Spinal cord (tissue), 10 donors: ENCODE measurements around the gene FNTB. TPM values are rescaled to one million over a fixed set of nuclear protein-coding genes. Genes with fewer than 3 reads are reported as not detected.
A peak's percentile ranks its signal among the peaks of the same experiment; 100 is the strongest.

Source experiments
- DNase-seq, 6 donors: peaks; one replicate each; pipeline versions ENCODE4 v3.0.0 to v3.0.0-alpha.2; 2013 to 2015; ENCODE audit warnings: low spot score in 6 of 6, low read depth in 4 of 6
- H3K27ac ChIP-seq: one replicate; pipeline ENCODE4 v1.5.1; 2013; ENCODE audit warnings: low read depth, low read length, control low read depth
- H3K27me3 ChIP-seq: one replicate; pipeline ENCODE4 v1.6.1; 2013; ENCODE audit warnings: low read length; ENCODE audit not compliant: control insufficient read depth, insufficient read depth
- H3K36me3 ChIP-seq: one replicate; pipeline ENCODE4 v1.6.1; 2013; ENCODE audit warnings: low read length; ENCODE audit not compliant: control insufficient read depth, insufficient read depth
- H3K4me1 ChIP-seq: one replicate; pipeline ENCODE4 v1.6.1; 2013; ENCODE audit warnings: low read length; ENCODE audit not compliant: control insufficient read depth, insufficient read depth
- H3K4me3 ChIP-seq: one replicate; pipeline ENCODE4 v1.5.1; 2013; ENCODE audit warnings: low read depth, low read length, control low read depth
- H3K9me3 ChIP-seq: one replicate; pipeline ENCODE4 v1.6.1; 2013; ENCODE audit warnings: low read length; ENCODE audit not compliant: control insufficient read depth, insufficient read depth
- WGBS: methylation state at CpG from one replicate; pipeline ENCODE4 v1.1.5; 2013; ENCODE audit warnings: missing lambda C conversion rate; ENCODE audit not compliant: insufficient coverage; 5-methylcytosine and 5-hydroxymethylcytosine counted together
- polyA plus RNA-seq, 2 donors: library from polyadenylated mRNA; unstranded; fragments of 120-200 nt; gene quantifications; one replicate each; pipeline ENCODE4 v1.2.1, GENCODE V29; 2013; ENCODE audit not compliant: insufficient read length in 2 of 2
- total RNA-seq, 2 donors: library from RNA; depleted of rRNA in 1 of 2; stranded (reverse); fragments of 120-200 nt in 1 of 2; fragments of >200 nt in 1 of 2; gene quantifications; one replicate each; pipeline versions ENCODE4 v1.2.3 to v1.2.4, GENCODE V29; 2013 to 2014
- donor health status: healthy.

The FNTB gene
- total and polyA plus RNA-seq, 4 donors = 20.9 to 66.9 (median 43.2) TPM

DNA sequence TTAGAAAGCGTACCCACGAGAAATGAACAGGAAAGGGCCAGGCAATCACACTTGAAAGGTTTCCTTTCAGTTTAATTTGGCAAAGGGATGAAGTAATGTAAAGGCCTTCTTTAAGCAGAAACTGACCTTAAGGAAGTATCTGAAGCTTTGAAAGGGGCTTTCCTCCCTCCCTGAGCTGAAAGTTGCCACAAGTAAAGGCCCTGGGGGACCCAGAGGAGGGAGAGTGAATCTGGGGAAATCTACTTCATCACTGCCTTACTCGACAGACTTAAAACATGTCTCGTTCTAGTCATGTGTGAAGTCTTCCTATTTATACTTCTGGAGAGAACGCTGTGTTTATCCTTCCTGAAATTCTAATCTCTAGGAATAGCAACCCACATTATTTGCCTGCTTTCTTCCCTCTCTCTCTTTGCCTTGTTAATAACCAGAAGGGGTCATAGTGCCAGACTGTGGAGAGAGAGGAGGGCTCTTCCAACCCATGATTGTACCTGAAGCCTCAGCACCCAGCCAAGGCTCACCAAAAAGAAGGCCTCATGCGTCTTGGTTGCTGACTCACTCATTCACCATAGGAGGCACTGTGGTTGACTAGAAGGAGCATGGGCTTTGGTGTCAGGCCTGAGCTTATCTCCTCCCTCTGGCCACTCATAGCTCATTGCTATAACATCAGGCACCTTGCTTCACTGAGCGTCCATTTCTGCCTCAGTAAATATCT, 33.9 kb upstream of the FNTB start:
- H3K27ac ChIP-seq = no peak overlapping the region
- peaks cover 8% of the 10 kb centered on the region for H3K4me1 ChIP-seq
- H3K4me3 ChIP-seq = no peak overlapping the region
- no peaks in the 10 kb centered on the region for H3K9me3 ChIP-seq
- 92% methylated on average over 4 of the region's 7 CpGs for WGBS
- no peaks in the 10 kb centered on the region for H3K27me3 ChIP-seq
- DNase-seq = no peak
- peaks cover 49% of the 10 kb centered on the region for H3K36me3 ChIP-seq

DNA sequence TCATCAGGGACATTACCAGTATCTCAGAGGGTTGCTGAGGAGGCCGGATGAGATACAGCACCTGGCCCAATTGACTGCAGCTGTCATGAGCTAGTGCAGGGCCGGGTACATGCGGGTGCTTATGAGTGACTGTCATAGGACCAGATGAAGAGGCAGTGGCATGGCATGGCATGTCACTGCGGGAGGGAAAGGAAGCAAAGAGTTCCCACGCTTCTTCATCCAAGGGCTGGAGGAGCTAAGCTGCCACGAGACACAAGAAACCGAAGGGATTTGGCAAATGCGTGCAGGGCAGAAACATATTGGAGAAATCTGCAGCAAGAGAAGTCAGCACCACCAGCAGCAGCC, 33.4 kb upstream of the FNTB start:
- Histone ChIP-seq H3K9me3 (no peaks in the 10 kb centered on the region), H3K4me1 (peaks cover 3% of the 10 kb centered on the region), H3K27me3 (no peaks in the 10 kb centered on the region), H3K27ac (no peak overlapping the region), H3K36me3 (peaks cover 48% of the 10 kb centered on the region), H3K4me3 (no peak overlapping the region)
- 93% methylated on average over 8 of the region's 8 CpGs for WGBS
- no peak for DNase-seq

DNA sequence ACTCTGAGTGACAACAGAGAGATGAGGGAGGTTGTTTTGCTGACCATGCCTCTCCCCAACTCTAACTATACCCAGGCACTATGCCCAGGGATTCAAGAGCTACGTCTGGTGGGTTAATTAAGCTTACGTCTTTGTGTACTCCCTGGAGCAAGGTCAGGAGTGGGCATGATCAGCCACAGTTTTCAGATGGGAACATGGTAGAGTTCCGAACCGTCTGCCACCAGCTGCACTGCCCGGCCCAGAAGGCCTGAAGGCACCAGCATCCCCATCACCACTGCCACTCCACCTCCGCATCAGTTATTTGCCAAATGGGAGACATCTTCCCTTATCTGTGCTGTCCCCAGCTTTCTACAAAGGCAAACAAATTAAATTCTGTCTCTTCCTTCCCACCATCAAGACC, 33.0 kb upstream of the FNTB start:
- Histone ChIP-seq H3K36me3 (peaks cover 44% of the 10 kb centered on the region), H3K4me1 (no peaks in the 10 kb centered on the region), H3K27ac (no peak overlapping the region), H3K27me3 (no peaks in the 10 kb centered on the region), H3K9me3 (no peaks in the 10 kb centered on the region), H3K4me3 (no peak overlapping the region)
- DNase-seq = no peak
- 68% methylated on average over 6 of the region's 6 CpGs for whole genome bisulfite sequencing

DNA sequence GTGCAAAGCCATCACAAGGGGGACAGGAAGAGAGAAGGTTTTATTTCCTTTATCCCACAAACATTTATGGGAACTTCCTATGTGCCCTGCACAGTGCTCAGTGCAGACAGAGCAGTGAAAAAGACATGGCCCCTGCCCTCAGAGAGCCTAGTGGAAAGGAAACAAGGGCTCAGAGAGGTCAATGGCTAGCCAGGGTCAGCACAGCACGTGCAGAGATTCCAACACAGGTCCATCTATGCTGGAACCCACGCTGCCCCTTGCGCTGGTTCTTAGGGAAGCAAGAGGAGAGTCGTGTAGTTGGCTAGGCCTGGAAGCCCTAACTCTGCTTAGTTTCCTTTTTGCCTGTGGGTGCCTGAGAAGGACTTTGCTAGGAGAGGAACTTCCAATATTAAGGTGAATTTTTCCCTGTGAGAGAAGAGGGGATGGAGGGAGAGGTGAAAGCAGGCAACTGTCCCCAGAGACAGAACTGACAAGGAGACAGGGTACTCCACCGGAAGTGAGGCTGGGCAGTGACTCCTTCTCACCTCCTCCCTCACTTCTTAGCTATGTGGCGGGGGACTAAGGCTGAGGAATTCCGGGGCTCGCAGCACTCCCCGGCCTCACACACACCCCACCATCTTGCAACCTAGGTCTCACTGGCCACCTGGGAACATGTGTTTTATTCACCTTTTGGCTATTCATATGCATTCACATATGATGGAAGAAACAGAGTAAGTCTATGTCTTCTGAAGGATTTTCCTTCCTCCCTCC, 32.0 kb upstream of the FNTB start:
- Histone ChIP-seq H3K27ac (no peak overlapping the region), H3K36me3 (peaks cover 42% of the 10 kb centered on the region), H3K4me1 (no peaks in the 10 kb centered on the region), H3K4me3 (no peak overlapping the region), H3K27me3 (no peaks in the 10 kb centered on the region), H3K9me3 (no peaks in the 10 kb centered on the region)
- no peak for DNase-seq
- WGBS = 89% methylated on average over 6 of the region's 9 CpGs

DNA sequence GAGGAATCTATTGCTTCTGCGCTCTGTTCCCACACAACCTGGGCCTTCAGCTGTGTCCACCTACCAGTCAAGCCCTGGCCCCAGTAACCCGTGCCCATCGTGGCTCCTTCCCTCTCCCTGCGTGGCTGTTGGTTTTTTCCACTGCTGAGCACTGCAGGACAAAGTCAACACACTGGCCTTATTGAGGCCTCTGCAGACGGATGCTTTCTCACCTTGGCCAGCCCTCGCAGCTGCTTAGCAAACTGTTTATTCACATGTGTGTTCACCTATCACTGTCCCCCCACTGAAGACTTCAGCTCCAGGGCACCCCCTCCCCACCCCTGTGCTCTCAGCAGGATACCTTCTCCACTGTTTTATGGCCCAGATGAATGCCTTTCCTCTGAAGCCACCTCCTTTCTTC, 31.4 kb upstream of the FNTB start:
- H3K4me3 ChIP-seq = no peak overlapping the region
- no peak for DNase-seq
- H3K27me3 ChIP-seq = no peaks in the 10 kb centered on the region
- H3K4me1 ChIP-seq = no peaks in the 10 kb centered on the region
- H3K9me3 ChIP-seq = no peaks in the 10 kb centered on the region
- H3K27ac ChIP-seq = no peak overlapping the region
- peaks cover 37% of the 10 kb centered on the region for H3K36me3 ChIP-seq
- WGBS = 43% methylated on average over 6 of the region's 6 CpGs

DNA sequence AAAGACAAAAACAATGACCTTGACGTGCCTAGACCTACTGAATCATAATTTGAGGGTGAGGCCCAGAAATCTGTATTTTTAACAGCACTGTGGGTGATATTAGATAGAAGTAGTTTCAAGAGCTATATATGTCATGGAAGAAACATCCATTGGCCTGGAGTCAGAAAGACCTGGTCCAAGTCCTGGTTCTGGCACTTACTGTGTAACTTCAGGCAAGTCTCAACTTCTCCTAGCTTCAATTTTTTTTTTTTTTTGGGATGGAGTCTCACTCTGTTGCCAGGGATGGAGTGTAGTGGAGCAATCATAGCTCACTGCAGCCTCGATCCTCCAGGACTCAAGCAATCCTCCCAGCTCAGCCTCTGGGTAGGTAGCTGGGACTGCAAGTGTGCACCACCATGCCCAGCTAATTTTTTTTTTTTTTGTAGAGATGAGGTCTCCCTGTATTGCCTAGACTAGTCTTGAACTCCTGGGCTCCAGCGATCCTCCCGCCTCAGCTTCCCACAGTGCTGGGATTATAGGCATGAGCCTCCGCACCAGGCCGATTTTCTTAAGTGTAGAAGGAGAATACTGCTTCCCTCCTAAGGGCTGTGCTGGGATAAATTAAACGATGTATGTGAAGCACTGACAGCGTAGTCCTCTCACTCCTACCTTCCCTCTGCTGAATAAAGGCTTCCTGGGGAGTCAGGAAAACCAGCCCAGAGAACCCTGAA, 29.8 kb upstream of the FNTB start:
- no peak for DNase-seq
- H3K9me3 ChIP-seq = no peaks in the 10 kb centered on the region
- WGBS = 70% methylated on average over 3 of the region's 8 CpGs
- H3K27me3 ChIP-seq = no peaks in the 10 kb centered on the region
- peaks cover 21% of the 10 kb centered on the region for H3K36me3 ChIP-seq
- peaks cover 9% of the 10 kb centered on the region for H3K4me1 ChIP-seq
- H3K4me3 ChIP-seq = no peak overlapping the region
- no peak overlapping the region for H3K27ac ChIP-seq

DNA sequence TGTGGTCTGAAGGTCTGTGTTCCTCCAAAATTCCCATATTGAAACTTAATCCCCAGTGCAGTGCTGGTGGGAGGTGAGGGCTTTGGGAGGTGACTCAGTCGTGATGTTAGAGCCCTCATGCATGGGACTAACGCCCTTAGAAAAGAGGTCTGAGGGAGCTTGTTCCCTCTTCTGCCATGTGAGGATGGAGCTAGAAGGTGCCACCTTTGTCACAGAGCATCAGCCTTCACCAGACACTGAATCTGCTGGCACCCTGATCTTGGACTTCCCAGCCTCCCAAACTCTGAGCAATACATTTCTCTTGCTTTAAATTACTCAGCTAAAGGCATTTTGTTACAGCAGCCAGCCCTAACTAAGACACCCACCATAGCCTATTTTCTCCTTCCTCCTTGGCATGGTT, 28.5 kb upstream of the FNTB start:
- no peak overlapping the region for H3K4me3 ChIP-seq
- DNase-seq = no peak
- peaks cover 21% of the 10 kb centered on the region for H3K36me3 ChIP-seq
- H3K27ac ChIP-seq = no peak overlapping the region
- peaks cover 9% of the 10 kb centered on the region for H3K4me1 ChIP-seq
- no peaks in the 10 kb centered on the region for H3K27me3 ChIP-seq
- no peaks in the 10 kb centered on the region for H3K9me3 ChIP-seq
- 100% methylated on average over 1 of the region's 2 CpGs for WGBS

DNA sequence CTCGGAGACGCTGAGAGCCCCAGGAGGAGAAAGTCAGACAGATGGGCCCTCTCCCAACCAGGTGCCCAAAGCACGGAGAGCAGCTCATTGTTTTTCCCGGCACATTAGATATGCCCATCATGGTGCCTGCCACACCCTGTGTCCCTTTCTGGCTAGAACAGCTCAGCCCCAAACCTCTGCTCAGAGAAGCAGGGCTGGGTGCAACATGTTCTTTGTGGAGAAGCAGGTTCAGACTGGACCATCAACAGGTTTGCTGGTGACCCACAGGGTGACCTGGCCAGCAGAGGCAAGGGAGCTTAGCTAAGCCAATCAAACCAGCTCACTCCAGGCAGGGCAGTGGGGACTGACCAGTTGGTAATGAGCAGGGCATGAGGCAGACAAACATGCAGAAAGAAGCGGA, 28.0 kb upstream of the FNTB start:
- WGBS = 66% methylated on average over 5 of the region's 5 CpGs
- peaks cover 26% of the 10 kb centered on the region for H3K36me3 ChIP-seq
- no peak overlapping the region for H3K4me3 ChIP-seq
- no peaks in the 10 kb centered on the region for H3K27me3 ChIP-seq
- H3K27ac ChIP-seq = no peak overlapping the region
- peaks cover 9% of the 10 kb centered on the region for H3K4me1 ChIP-seq
- DNase-seq = no peak
- H3K9me3 ChIP-seq = no peaks in the 10 kb centered on the region

DNA sequence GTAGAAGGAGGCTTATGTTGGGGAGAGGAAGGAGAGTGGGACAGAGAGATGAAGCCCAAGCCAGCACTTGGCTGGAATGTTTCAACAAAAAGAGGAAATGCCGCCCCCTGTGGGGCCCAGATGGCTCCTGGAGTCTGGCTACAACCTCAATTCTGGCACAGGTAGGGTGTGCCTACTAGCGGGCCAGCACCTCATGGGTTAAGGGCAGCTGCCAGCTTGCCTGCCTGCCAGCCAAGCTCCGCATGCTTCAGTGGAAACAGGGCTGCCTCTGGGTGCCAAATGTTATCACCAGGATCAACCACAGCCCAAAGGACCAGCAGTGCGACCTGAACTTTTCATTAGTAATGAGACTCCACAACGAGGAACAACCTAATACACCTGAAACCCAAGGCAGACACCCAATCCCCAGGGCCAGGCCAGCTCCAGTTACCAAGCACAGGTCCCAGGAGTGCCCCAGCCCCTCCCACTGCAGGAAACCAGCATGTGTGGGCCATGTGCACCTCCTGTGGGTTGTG, 25.9 kb upstream of the FNTB start:
- Histone ChIP-seq H3K4me3 (no peak overlapping the region), H3K9me3 (no peaks in the 10 kb centered on the region), H3K27me3 (no peaks in the 10 kb centered on the region), H3K27ac (no peak overlapping the region), H3K4me1 (peaks cover 16% of the 10 kb centered on the region), H3K36me3 (peaks cover 17% of the 10 kb centered on the region)
- peak in 2 of 6 donors; percentile 47 to 67 for DNase-seq
- 30% methylated on average over 4 of the region's 5 CpGs for WGBS
